HG03457 (cell line): ENCODE results near the gene DTX3.
"Not testable (repeated sequence)": the region's sequence is repeated elsewhere in the genome, so short reads cannot be mapped to it uniquely, and the experiment has no call there.

Experiments used
- ATAC-seq: cut with Tn5 transposase; IDR thresholded peaks from one replicate; pipeline ENCODE4 v1.9.1; 2021; ENCODE audit warnings: moderate number of reproducible peaks; ENCODE audit not compliant: unreplicated experiment

DTX3 gene

DNA sequence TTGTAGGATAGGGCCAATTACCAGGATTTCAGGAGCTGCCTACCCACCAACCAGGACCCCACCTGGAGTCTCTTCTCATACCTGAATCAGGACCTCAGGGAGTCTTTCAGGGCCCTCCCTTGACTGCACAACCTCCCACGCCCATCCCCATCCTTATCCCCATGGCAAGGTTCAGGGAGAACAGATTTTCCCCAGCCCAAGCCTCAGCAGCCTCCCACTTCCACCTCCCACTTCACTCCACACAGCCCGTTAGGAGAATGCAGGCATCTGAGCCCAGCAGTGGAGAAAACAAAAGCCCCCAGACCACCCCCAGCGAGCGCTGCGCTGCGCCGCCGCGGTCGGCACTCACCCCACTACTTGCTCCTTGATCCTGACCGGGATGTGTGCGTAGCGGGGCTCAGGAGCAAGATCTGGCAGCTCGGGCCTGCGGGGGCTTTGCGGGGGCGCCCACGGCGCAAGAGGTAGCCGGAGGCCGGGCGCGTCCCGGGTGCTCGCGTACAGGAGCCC lies 27.0 kb downstream of the DTX3 start:
- no peak for ATAC-seq

- ATAC-seq: no peak
Observed at GRCh38 chr12:57632073-57632957, 27.7 kb downstream of the DTX3 start.

GRCh38 chr12:57632958-57633840 lies 28.6 kb downstream of the DTX3 start, which contains the start of gene B4GALNT1:
TSS of gene B4GALNT1 (minus strand) at chr12:57633201. CDS start at chr12:57632132, 1,069 bp downstream.
- ATAC-seq: no peak

GRCh38 chr12:57636731-57637130 lies 32.1 kb downstream of the DTX3 start:
- ATAC-seq: not testable (repeated sequence)

GRCh38 chr12:57637364-57637763 lies 32.7 kb downstream of the DTX3 start:
- ATAC-seq: no peak

DNA sequence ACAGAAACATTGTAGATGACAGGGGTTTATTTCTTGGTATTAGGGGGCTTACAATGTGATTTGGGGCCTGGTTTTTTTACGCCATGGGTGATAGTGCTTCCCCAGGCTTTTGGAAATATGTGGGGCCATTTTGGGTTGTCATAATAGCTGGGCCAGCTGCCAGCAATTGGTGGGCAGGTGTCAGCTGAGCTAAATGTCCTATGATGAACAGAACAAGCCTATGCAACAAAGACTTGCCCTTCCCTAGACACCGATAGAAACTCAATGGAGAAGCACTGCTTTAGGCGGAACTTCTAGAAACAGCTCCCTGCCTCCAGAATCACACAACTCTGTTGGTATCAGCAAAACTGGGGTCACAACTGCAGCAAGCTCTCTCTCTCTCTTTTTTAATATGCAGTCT lies 33.5 kb downstream of the DTX3 start:
- no peak for ATAC-seq

GRCh38 chr12:57640175-57641042 lies 35.8 kb downstream of the DTX3 start:
- ATAC-seq: no peak

DNA sequence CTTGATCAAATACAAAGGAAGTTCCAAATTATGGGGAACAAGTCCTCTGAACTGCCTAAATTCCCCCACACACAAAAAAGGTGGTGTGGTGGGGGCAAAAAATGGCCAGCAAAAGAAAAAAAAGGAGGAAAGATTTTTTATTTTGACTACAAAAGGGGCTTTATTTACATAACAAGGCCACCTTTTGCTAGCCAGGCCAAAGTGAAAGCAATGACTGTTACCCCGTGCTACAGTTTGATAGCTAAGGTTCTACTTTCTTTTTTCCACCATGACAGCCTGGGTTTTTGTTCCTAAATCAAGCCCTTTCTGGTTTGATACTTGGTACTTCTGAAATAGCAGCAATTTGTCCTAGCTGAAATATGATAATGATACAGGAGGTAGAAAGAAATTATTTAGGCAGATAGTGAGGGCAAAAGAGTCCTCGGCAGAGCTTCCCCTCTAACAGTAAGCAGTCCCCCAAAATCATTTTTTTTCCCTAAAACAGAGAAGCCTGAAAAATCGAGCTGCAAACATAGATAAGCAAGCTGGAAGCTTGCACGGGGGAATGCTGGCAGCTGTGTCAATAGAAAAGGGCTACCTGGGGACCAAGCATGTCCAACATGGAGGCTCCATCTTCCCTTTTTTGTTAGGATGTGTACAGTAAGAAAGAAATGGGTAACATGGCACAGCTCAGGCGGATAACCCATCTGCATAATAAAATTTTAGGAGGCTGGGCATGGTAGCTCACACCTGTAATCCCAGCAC lies 37.2 kb downstream of the DTX3 start:
- ATAC-seq: no peak

DNA sequence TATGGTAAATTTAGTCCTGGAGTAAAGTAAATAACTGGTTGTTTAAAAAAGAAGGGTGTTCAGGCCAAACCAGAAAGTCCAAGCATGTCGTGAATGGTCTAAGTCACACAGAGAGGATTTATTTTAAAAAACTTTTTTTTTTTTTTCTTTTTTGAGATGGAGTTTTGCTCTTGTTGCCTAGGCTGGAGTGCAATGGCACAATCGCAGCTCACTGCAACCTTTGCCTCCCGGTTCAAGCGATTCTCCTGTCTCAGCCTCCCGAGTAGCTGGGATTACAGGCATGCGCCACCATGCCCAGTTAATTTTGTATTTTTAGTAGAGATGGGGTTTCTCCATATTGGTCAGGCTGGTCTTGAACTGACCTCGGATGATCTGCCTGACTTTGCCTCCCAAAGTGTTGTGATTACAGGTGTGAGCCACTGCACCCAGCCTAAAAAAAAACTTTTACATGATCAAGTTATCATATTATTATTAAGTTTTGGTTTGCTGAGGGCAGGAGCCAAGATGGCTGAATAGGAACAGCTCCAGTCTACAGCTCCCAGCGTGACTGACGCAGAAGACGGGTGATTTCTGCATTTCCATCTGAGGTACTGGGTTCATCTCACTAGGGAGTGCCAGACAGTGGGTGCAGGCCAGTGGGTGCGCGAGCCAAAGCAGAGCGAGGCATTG lies 41.5 kb downstream of the DTX3 start:
- ATAC-seq: not testable (repeated sequence)

DNA sequence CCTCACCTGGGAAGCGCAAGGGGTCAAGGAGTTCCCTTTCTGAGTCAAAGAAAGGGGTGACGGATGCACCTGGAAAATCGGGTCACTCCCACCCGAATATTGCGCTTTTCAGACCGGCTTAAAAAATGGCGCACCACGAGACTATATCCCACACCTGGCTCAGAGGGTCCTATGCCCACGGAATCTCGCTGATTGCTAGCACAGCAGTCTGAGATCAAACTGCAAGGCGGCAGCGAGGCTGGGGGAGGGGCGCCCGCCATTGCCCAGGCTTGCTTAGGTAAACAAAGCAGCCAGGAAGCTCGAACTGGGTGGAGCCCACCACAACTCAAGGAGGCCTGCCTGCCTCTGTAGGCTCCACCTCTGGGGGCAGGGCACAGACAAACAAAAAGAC lies 42.0 kb downstream of the DTX3 start:
- ATAC-seq: not testable (repeated sequence)

DNA sequence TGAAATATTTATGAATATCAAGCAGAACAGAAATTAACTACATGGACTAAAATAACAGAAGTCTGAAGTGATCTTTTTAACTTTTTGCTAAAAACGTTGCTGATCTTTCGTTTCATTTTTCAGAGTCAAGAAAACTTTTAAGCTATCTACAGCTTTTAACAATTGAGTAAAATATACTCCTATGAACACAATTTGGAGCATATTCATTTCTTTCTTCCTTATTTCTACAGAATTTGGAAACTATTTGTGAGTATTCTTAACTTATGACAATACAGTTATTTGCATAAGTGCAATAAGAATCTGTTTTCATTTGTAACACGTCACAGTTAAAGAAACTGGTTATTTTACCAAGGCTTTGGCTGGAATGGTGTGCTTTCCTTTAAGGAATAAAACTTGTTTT lies 49.4 kb downstream of the DTX3 start:
- no peak for ATAC-seq

DNA sequence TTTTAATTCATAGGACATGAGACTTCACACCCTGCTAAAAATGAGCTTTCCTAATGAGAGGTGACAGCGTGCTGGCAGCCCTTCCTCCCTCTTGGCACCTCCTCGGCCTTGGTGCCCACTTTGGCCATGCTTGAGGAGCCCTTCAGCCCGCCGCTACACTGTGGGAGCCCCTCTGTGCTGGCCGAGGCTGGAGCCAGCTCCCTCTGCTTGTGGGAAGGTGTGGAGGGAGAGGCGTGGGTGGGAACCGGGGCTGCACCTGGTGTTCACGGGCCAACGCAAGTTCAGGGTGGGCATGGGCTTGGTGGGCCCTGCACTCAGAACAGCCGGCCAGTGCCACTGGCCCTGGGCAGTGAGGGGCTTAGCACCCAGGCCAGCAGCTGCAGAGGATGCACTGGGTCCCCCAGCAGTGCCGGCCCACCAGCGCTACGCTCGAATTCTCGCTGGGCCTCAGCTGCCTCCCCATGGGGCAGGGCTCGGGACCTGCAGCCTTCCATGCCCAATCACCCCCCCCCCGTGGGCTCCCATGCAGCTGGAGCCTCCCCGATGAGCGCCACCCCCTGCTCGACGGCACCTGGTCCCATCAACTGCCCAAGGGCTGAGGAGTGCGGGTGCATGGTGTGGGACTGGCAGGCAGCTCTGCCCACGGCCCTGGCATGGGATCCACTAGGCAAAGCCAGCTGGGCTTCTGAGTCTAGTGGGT lies 51.1 kb downstream of the DTX3 start:
- no peak for ATAC-seq

DNA sequence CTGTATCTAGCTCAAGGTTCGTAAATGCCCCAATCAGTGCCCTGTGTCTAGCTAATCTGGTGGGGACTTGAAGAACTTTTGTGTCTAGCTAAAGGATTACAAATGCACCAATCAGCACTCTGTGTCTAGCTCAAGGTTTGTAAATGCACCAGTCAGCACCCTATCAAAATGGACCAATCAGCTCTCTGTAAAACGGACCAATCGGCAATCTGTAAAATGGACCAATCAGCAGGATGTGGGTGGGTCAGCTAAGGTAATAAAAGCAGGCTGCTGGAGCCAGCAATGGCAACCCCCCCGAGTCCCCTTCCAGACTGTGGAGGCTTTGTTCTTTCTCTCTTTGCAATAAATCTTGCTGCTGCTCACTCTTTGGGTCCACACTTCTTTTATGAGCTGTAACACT lies 51.8 kb downstream of the DTX3 start:
- not testable (repeated sequence) for ATAC-seq

- ATAC-seq: no peak
Observed at GRCh38 chr12:57657744-57658143, 53.1 kb downstream of the DTX3 start.

DNA sequence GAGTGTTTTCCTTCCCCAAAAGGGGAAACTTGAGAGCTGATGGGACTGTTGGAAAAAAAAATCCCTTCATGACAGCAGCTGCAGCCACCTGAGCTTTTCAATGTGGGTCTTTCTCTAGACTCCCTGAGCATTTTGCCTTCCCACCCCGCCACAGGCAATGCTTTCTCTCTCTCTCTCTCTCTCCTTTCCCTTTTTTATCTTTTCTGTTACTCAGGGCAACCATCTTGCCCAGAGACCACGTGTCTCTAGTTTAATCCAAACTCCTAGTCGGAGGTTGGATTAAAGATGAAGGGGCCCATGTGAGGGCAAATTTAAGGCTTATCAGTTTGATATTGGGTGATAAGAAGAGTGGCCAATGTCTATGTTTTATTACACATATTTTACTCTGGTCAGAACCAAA lies 54.3 kb downstream of the DTX3 start:
- no peak for ATAC-seq
